Measurements from ENCODE around the gene ERN1. TPM values are rescaled to one million over a fixed set of nuclear protein-coding genes. Genes with fewer than 3 reads are reported as not detected.

The ERN1 gene
- total and polyA plus RNA-seq, 2 donors (not counting 3 experiments of a cell fraction or from before 2014, with no cell fraction given), result 9.1 to 21.5 TPM

DNA sequence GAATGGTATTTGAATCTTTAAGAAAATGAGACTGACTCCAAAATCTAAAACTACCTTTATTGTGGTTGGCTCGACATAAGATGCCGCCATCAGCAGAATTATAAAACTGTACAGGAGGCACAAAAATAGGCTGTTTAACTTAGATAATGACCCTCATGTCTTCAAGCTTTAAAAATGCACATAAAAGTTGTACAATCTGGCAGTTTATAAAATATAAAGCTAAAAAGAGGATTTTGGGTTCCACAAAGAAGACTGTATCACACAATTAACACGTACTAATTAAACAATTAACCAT is 90.9 kb downstream of the ERN1 start:
- H3K27ac ChIP-seq (ENCODE audit: insufficient read depth, low read depth, low read length), result no peak overlapping the region
- no peaks in the 10 kb centered on the region for H3K9me1 ChIP-seq (replicated peaks; ENCODE audit: control insufficient read depth, extremely low read depth, insufficient read depth, low read length)
- no peaks in the 10 kb centered on the region for H3K4me1 ChIP-seq (ENCODE audit: control insufficient read depth, extremely low read depth, insufficient read depth, low read length)
- H2AFZ ChIP-seq (ENCODE audit: low read depth, low read length), result no peak overlapping the region
- ChIA-PET CTCF (interaction anchor here (0.8 to 2.1 kb wide), 5 partner anchors 10 to 95 kb away, joined by 4 to 15 read pairs (median 8); no protein-coding TSS in a partner anchor), POLR2A (no interaction called here)
- H4K20me1 ChIP-seq (replicated peaks; ENCODE audit: control insufficient read depth, extremely low read depth, insufficient read depth, low read length), result no peaks in the 10 kb centered on the region
- H3K9ac ChIP-seq (replicated peaks; ENCODE audit: extremely low read depth, insufficient read depth, low read length), result no peak overlapping the region
- H3K4me2 ChIP-seq (ENCODE audit: insufficient read depth, low read length), result no peak overlapping the region
- DNase-seq (ENCODE audit: low read depth, low spot score) (no peak), FAIRE-seq (no peak)
- no peak overlapping the region for H3K4me3 ChIP-seq (replicated peaks in 1 of 3; ENCODE audit: insufficient read depth in 1 of 3, low read depth in 1 of 3, low read length in 3 of 3)
- no peaks in the 10 kb centered on the region for H3K27me3 ChIP-seq (ENCODE audit: control insufficient read depth in 2 of 2, insufficient read depth in 2 of 2, low read length in 2 of 2)
- no TSS peak for BruUV-seq (replicated peaks)
- no peaks in the 10 kb centered on the region for H3K79me2 ChIP-seq (ENCODE audit: control insufficient read depth, insufficient read depth, low read length)
- no peak for TF ChIP-seq JUN (IDR thresholded peaks at IDR 0.05; ENCODE audit: borderline replicate concordance, insufficient read depth, insufficient read length, low read depth)
- no peak for TF ChIP-seq EZH2 (IDR thresholded peaks at IDR 0.05; ENCODE audit: borderline replicate concordance, low read depth, low read length, severe bottlenecking)
- no peak for TF ChIP-seq GATA2 (IDR thresholded peaks at IDR 0.05; ENCODE audit: insufficient read depth, insufficient read length, low read depth, low read length)
- TF ChIP-seq POLR2AphosphoS5 (IDR thresholded peaks at IDR 0.05; ENCODE audit: insufficient read depth, low read depth, low read length), result no peak
- TF ChIP-seq POLR2A (IDR thresholded peaks at IDR 0.05; ENCODE audit: low read depth, low read length), result no peak
- TF ChIP-seq MYC (IDR thresholded peaks at IDR 0.05; ENCODE audit: low read depth, low read length), result no peak
- TF ChIP-seq, protein P1, sequence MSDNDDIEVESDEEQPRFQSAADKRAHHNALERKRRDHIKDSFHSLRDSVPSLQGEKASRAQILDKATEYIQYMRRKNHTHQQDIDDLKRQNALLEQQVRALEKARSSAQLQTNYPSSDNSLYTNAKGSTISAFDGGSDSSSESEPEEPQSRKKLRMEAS (IDR thresholded peaks at IDR 0.05; ENCODE audit: insufficient read depth, insufficient read length), result no peak
- no peak for TF ChIP-seq FOS (IDR thresholded peaks at IDR 0.05; ENCODE audit: borderline replicate concordance, insufficient read depth, low read length)
- TF ChIP-seq, protein P2, sequence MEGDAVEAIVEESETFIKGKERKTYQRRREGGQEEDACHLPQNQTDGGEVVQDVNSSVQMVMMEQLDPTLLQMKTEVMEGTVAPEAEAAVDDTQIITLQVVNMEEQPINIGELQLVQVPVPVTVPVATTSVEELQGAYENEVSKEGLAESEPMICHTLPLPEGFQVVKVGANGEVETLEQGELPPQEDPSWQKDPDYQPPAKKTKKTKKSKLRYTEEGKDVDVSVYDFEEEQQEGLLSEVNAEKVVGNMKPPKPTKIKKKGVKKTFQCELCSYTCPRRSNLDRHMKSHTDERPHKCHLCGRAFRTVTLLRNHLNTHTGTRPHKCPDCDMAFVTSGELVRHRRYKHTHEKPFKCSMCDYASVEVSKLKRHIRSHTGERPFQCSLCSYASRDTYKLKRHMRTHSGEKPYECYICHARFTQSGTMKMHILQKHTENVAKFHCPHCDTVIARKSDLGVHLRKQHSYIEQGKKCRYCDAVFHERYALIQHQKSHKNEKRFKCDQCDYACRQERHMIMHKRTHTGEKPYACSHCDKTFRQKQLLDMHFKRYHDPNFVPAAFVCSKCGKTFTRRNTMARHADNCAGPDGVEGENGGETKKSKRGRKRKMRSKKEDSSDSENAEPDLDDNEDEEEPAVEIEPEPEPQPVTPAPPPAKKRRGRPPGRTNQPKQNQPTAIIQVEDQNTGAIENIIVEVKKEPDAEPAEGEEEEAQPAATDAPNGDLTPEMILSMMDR (IDR thresholded peaks at IDR 0.05; ENCODE audit: extremely low read depth in 1 of 2, insufficient read depth in 1 of 2, low read depth in 1 of 2, low read length in 2 of 2), result no peak
- H3K9me3 ChIP-seq (replicated peaks; ENCODE audit: control insufficient read depth, insufficient read depth, low read length), result no peaks in the 10 kb centered on the region
- dilution Hi-C loops (cut with MboI; ENCODE audit: extremely low pct_ligation_motif_present, low sequenced_read_pairs) (loop anchor here (25.0 kb wide), 1 partner anchor 98 kb away; the partner anchor contains the start of gene ERN1), intact Hi-C loops (cut with micrococcal nuclease) (no loop called here)
- H3K36me3 ChIP-seq (ENCODE audit: control insufficient read depth in 2 of 2, extremely low read depth in 1 of 2, insufficient read depth in 2 of 2, low read length in 2 of 2), result peaks cover 0 to 11% of the 10 kb centered on the region in 2 experiments
